Measurements from ENCODE around the gene CD40.

CD40 gene

GRCh38 chr20:46157076-46157592, 39.0 kb downstream of the CD40 start:
- Histone ChIP-seq H3K27ac (no peak overlapping the region), H3K4me1 (ENCODE audit: low read depth, poor library complexity, severe bottlenecking) (no peaks in the 10 kb centered on the region), H3K36me3 (ENCODE audit: insufficient read depth) (no peaks in the 10 kb centered on the region), H3K9ac (no peak overlapping the region), H3K27me3 (ENCODE audit: insufficient read depth, low read depth) (peaks cover 56% of the 10 kb centered on the region; the same call in 1 of the 2 replicates), H3K4me3 (IDR thresholded peaks at IDR 0.05; ENCODE audit: insufficient read depth, low read depth, low read length) (no peak overlapping the region), H3K79me2 (ENCODE audit: insufficient read depth, low read depth) (no peaks in the 10 kb centered on the region), H2AFZ (ENCODE audit: low read depth) (no peak overlapping the region), H4K20me1 (ENCODE audit: insufficient read depth) (no peaks in the 10 kb centered on the region), H3K4me2 (no peak overlapping the region)
- TF ChIP-seq, protein P1, sequence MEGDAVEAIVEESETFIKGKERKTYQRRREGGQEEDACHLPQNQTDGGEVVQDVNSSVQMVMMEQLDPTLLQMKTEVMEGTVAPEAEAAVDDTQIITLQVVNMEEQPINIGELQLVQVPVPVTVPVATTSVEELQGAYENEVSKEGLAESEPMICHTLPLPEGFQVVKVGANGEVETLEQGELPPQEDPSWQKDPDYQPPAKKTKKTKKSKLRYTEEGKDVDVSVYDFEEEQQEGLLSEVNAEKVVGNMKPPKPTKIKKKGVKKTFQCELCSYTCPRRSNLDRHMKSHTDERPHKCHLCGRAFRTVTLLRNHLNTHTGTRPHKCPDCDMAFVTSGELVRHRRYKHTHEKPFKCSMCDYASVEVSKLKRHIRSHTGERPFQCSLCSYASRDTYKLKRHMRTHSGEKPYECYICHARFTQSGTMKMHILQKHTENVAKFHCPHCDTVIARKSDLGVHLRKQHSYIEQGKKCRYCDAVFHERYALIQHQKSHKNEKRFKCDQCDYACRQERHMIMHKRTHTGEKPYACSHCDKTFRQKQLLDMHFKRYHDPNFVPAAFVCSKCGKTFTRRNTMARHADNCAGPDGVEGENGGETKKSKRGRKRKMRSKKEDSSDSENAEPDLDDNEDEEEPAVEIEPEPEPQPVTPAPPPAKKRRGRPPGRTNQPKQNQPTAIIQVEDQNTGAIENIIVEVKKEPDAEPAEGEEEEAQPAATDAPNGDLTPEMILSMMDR (conservative IDR thresholded peaks at IDR 0.05; ENCODE audit: low read depth, low read length), result no peak

GRCh38 chr20:46157625-46158024, 39.5 kb downstream of the CD40 start:
- Histone ChIP-seq H4K20me1 (ENCODE audit: insufficient read depth) (no peaks in the 10 kb centered on the region), H3K9ac (no peak overlapping the region), H3K79me2 (ENCODE audit: insufficient read depth, low read depth) (no peaks in the 10 kb centered on the region), H3K4me1 (ENCODE audit: low read depth, poor library complexity, severe bottlenecking) (no peaks in the 10 kb centered on the region), H3K36me3 (ENCODE audit: insufficient read depth) (no peaks in the 10 kb centered on the region), H3K27me3 (ENCODE audit: insufficient read depth, low read depth) (peaks cover 60% of the 10 kb centered on the region; the same call in 1 of the 2 replicates), H3K4me3 (IDR thresholded peaks at IDR 0.05; ENCODE audit: insufficient read depth, low read depth, low read length) (no peak overlapping the region), H3K4me2 (no peak overlapping the region), H3K27ac (no peak overlapping the region), H2AFZ (ENCODE audit: low read depth) (no peak overlapping the region)
- TF ChIP-seq, protein P1 (conservative IDR thresholded peaks at IDR 0.05; ENCODE audit: low read depth, low read length), result no peak

DNA sequence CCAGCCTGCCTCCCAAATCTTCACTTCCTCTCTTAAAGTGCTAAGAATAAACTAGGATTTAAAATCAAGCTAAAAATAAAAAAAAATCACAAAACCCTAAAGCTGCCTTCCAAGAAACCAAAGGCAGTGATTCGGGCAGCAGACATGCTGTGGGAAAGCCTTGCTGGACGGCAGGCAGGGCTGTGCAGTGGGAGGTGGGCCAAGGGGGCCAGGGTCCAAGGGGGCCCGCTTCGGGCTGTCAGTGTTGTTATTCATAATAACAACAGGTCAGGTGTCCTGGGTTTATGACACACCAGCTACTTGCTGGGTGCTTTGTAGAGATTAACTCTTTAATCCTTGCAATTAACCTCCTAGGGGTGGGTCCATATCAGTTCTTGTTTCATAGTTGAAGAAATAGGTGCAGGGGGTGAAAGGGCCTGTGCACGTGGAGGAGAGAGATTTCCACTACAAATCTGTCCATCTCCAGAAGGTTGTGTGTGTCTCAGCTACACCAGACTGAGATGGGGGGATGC, 40.4 kb downstream of the CD40 start:
- H3K27me3 ChIP-seq (ENCODE audit: insufficient read depth, low read depth), result peaks cover 67% of the 10 kb centered on the region; the same call in 1 of the 2 replicates

DNA sequence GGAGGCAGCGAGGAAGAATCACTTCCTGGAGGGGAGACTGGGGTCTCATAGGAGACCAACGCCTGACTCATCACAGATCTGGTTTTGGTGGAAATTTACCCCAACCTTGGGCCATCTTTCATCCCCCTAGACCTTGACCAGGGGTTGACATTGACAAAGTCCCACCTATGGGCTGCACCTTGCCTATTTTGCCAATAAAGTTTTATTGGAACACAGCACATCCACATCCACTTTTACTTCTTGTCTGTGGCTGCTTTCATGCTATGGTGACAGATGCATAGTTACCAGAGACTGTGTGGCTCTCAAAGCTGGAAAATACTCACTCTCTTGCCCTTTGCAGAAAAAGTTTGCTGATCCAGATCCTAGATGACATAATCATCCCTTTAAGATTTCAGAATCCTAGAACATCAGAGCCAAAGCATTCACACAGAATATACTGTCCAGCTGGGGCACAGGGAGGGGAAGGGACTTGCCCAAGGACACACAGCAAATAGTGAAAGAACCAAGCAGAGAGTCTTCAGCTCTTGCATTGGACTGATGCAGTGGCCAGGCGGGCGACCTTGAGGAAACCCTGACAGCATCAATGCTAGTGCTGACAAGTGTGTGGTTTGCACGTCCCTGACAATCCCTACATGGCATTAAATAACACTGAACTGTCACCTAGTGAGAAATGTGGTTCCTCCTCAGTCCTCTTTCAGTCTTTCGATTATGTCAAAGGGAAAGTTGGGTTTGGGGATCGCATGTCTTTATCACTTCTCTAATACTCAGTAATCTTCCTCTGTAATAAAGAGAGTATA, 41.2 kb downstream of the CD40 start:
- Histone ChIP-seq H4K20me1 (ENCODE audit: insufficient read depth) (no peaks in the 10 kb centered on the region), H2AFZ (ENCODE audit: low read depth) (no peak overlapping the region), H3K79me2 (ENCODE audit: insufficient read depth, low read depth) (no peaks in the 10 kb centered on the region), H3K4me1 (ENCODE audit: low read depth, poor library complexity, severe bottlenecking) (no peaks in the 10 kb centered on the region), H3K27ac (no peak overlapping the region), H3K9ac (no peak overlapping the region), H3K36me3 (ENCODE audit: insufficient read depth) (no peaks in the 10 kb centered on the region), H3K4me2 (no peak overlapping the region), H3K4me3 (IDR thresholded peaks at IDR 0.05; ENCODE audit: insufficient read depth, low read depth, low read length) (no peak overlapping the region), H3K27me3 (ENCODE audit: insufficient read depth, low read depth) (peaks cover 67% of the 10 kb centered on the region; the same call in 1 of the 2 replicates)
- TF ChIP-seq, protein P1 (conservative IDR thresholded peaks at IDR 0.05; ENCODE audit: low read depth, low read length), result no peak

More for the DNA sequence above, 40.4 kb downstream of the CD40 start:
- H3K36me3 ChIP-seq (ENCODE audit: insufficient read depth), result no peaks in the 10 kb centered on the region
- no peaks in the 10 kb centered on the region for H3K4me1 ChIP-seq (ENCODE audit: low read depth, poor library complexity, severe bottlenecking)
- no peak overlapping the region for H3K4me2 ChIP-seq
- H2AFZ ChIP-seq (ENCODE audit: low read depth), result no peak overlapping the region
- H3K9ac ChIP-seq, result no peak overlapping the region
- TF ChIP-seq, protein P1 (conservative IDR thresholded peaks at IDR 0.05; ENCODE audit: low read depth, low read length), result no peak
- no peak overlapping the region for H3K27ac ChIP-seq
- H4K20me1 ChIP-seq (ENCODE audit: insufficient read depth), result no peaks in the 10 kb centered on the region
- H3K79me2 ChIP-seq (ENCODE audit: insufficient read depth, low read depth), result no peaks in the 10 kb centered on the region
- H3K4me3 ChIP-seq (IDR thresholded peaks at IDR 0.05; ENCODE audit: insufficient read depth, low read depth, low read length), result no peak overlapping the region

Measured in KMS-11 (cell line).